ENCODE data around the gene DIRAS1. TPM values are rescaled to one million over a fixed set of nuclear protein-coding genes. Genes with fewer than 3 reads are reported as not detected.

DIRAS1 gene
- total RNA-seq, 1 donor from 2014 or later, result 1.6 TPM

GRCh38 chr19:2736550-2737190 lies 15.5 kb upstream of the DIRAS1 start:
- Histone ChIP-seq H3K4me3 (ENCODE audit: low read length in 3 of 3) (no peak overlapping the region), H3K9ac (ENCODE audit: low read depth in 1 of 3, low read length in 3 of 3) (no peak overlapping the region), H3K4me1 (ENCODE audit: control insufficient read depth in 3 of 3, insufficient read depth in 3 of 3, low read length in 3 of 3) (peaks cover 8 to 12% (median 9%) of the 10 kb centered on the region in 3 donors), H3K36me3 (ENCODE audit: control insufficient read depth in 3 of 3, insufficient read depth in 3 of 3, low read length in 3 of 3) (peaks cover 28 to 34% (median 33%) of the 10 kb centered on the region in 3 donors), H3K9me3 (ENCODE audit: control insufficient read depth in 3 of 3, low read length in 3 of 3) (peaks cover 0 to 5% (median 0%) of the 10 kb centered on the region in 3 donors), H3K27me3 (ENCODE audit: control insufficient read depth in 3 of 3, insufficient read depth in 3 of 3, low read length in 3 of 3) (no peaks in the 10 kb centered on the region), H3K27ac (ENCODE audit: low read depth, low read length) (no peak overlapping the region)

- H3K9ac ChIP-seq (ENCODE audit: low read depth in 1 of 3, low read length in 3 of 3), result no peak overlapping the region
- H3K4me1 ChIP-seq (ENCODE audit: control insufficient read depth in 3 of 3, insufficient read depth in 3 of 3, low read length in 3 of 3), result peaks cover 8 to 12% (median 9%) of the 10 kb centered on the region in 3 donors
- H3K9me3 ChIP-seq (ENCODE audit: control insufficient read depth in 3 of 3, low read length in 3 of 3), result peaks cover 0 to 5% (median 0%) of the 10 kb centered on the region in 3 donors
- H3K27ac ChIP-seq (ENCODE audit: low read depth, low read length), result no peak overlapping the region
- no peaks in the 10 kb centered on the region for H3K27me3 ChIP-seq (ENCODE audit: control insufficient read depth in 3 of 3, insufficient read depth in 3 of 3, low read length in 3 of 3)
- H3K36me3 ChIP-seq (ENCODE audit: control insufficient read depth in 3 of 3, insufficient read depth in 3 of 3, low read length in 3 of 3), result peaks cover 28 to 34% (median 33%) of the 10 kb centered on the region in 3 donors
- H3K4me3 ChIP-seq (ENCODE audit: low read length in 3 of 3), result no peak overlapping the region
Observed at GRCh38 chr19:2735374-2735773, 14.2 kb upstream of the DIRAS1 start.

- Histone ChIP-seq H3K4me3 (ENCODE audit: low read length in 3 of 3) (no peak overlapping the region), H3K36me3 (ENCODE audit: control insufficient read depth in 3 of 3, insufficient read depth in 3 of 3, low read length in 3 of 3) (peaks cover 28 to 34% (median 33%) of the 10 kb centered on the region in 3 donors), H3K9me3 (ENCODE audit: control insufficient read depth in 3 of 3, low read length in 3 of 3) (peaks cover 0 to 5% (median 0%) of the 10 kb centered on the region in 3 donors), H3K4me1 (ENCODE audit: control insufficient read depth in 3 of 3, insufficient read depth in 3 of 3, low read length in 3 of 3) (peaks cover 8 to 12% (median 9%) of the 10 kb centered on the region in 3 donors), H3K27me3 (ENCODE audit: control insufficient read depth in 3 of 3, insufficient read depth in 3 of 3, low read length in 3 of 3) (no peaks in the 10 kb centered on the region), H3K9ac (ENCODE audit: low read depth in 1 of 3, low read length in 3 of 3) (no peak overlapping the region), H3K27ac (ENCODE audit: low read depth, low read length) (no peak overlapping the region)
Observed at GRCh38 chr19:2734589-2735288, 13.6 kb upstream of the DIRAS1 start.

- peaks cover 0 to 5% (median 0%) of the 10 kb centered on the region in 3 donors for H3K9me3 ChIP-seq (ENCODE audit: control insufficient read depth in 3 of 3, low read length in 3 of 3)
- H3K27ac ChIP-seq (ENCODE audit: low read depth, low read length), result no peak overlapping the region
- no peak overlapping the region for H3K9ac ChIP-seq (ENCODE audit: low read depth in 1 of 3, low read length in 3 of 3)
- H3K4me3 ChIP-seq (ENCODE audit: low read length in 3 of 3), result no peak overlapping the region
- H3K27me3 ChIP-seq (ENCODE audit: control insufficient read depth in 3 of 3, insufficient read depth in 3 of 3, low read length in 3 of 3), result peaks cover 0 to under 1% (median under 1%) of the 10 kb centered on the region in 3 donors
- peaks cover 28 to 34% (median 33%) of the 10 kb centered on the region in 3 donors for H3K36me3 ChIP-seq (ENCODE audit: control insufficient read depth in 3 of 3, insufficient read depth in 3 of 3, low read length in 3 of 3)
- H3K4me1 ChIP-seq (ENCODE audit: control insufficient read depth in 3 of 3, insufficient read depth in 3 of 3, low read length in 3 of 3), result peaks cover 3 to 6% (median 4%) of the 10 kb centered on the region in 3 donors
Observed at GRCh38 chr19:2733930-2734588, 12.9 kb upstream of the DIRAS1 start.

- Histone ChIP-seq H3K4me3 (ENCODE audit: low read length in 3 of 3) (no peak overlapping the region), H3K9me3 (ENCODE audit: control insufficient read depth in 3 of 3, low read length in 3 of 3) (peaks cover 0 to 5% (median 0%) of the 10 kb centered on the region in 3 donors), H3K27ac (ENCODE audit: low read depth, low read length) (no peak overlapping the region), H3K36me3 (ENCODE audit: control insufficient read depth in 3 of 3, insufficient read depth in 3 of 3, low read length in 3 of 3) (peaks cover 28 to 34% (median 33%) of the 10 kb centered on the region in 3 donors), H3K4me1 (ENCODE audit: control insufficient read depth in 3 of 3, insufficient read depth in 3 of 3, low read length in 3 of 3) (no peaks in the 10 kb centered on the region), H3K27me3 (ENCODE audit: control insufficient read depth in 3 of 3, insufficient read depth in 3 of 3, low read length in 3 of 3) (peaks cover 4 to 9% (median 7%) of the 10 kb centered on the region in 3 donors), H3K9ac (ENCODE audit: low read depth in 1 of 3, low read length in 3 of 3) (no peak overlapping the region)
Observed at GRCh38 chr19:2732883-2733282, 11.7 kb upstream of the DIRAS1 start.

GRCh38 chr19:2732157-2732725 lies 11.1 kb upstream of the DIRAS1 start:
- H3K4me1 ChIP-seq (ENCODE audit: control insufficient read depth in 3 of 3, insufficient read depth in 3 of 3, low read length in 3 of 3), result no peaks in the 10 kb centered on the region
- no peak overlapping the region for H3K9ac ChIP-seq (ENCODE audit: low read depth in 1 of 3, low read length in 3 of 3)
- peaks cover 0 to 5% (median 0%) of the 10 kb centered on the region in 3 donors for H3K9me3 ChIP-seq (ENCODE audit: control insufficient read depth in 3 of 3, low read length in 3 of 3)
- no peak overlapping the region for H3K4me3 ChIP-seq (ENCODE audit: low read length in 3 of 3)
- H3K27me3 ChIP-seq (ENCODE audit: control insufficient read depth in 3 of 3, insufficient read depth in 3 of 3, low read length in 3 of 3), result peaks cover 9 to 16% (median 13%) of the 10 kb centered on the region in 3 donors
- no peak overlapping the region for H3K27ac ChIP-seq (ENCODE audit: low read depth, low read length)
- H3K36me3 ChIP-seq (ENCODE audit: control insufficient read depth in 3 of 3, insufficient read depth in 3 of 3, low read length in 3 of 3), result peaks cover 28 to 34% (median 33%) of the 10 kb centered on the region in 3 donors

- Histone ChIP-seq H3K9me3 (ENCODE audit: control insufficient read depth in 3 of 3, low read length in 3 of 3) (peaks cover 0 to 4% (median 0%) of the 10 kb centered on the region in 3 donors), H3K9ac (ENCODE audit: low read depth in 1 of 3, low read length in 3 of 3) (no peak overlapping the region), H3K27me3 (ENCODE audit: control insufficient read depth in 3 of 3, insufficient read depth in 3 of 3, low read length in 3 of 3) (peaks cover 16 to 23% (median 21%) of the 10 kb centered on the region in 3 donors), H3K4me3 (ENCODE audit: low read length in 3 of 3) (no peak overlapping the region), H3K27ac (ENCODE audit: low read depth, low read length) (no peak overlapping the region), H3K36me3 (ENCODE audit: control insufficient read depth in 3 of 3, insufficient read depth in 3 of 3, low read length in 3 of 3) (peaks cover 21 to 26% (median 25%) of the 10 kb centered on the region in 3 donors), H3K4me1 (ENCODE audit: control insufficient read depth in 3 of 3, insufficient read depth in 3 of 3, low read length in 3 of 3) (no peaks in the 10 kb centered on the region)
Observed at GRCh38 chr19:2731181-2731995, 10.2 kb upstream of the DIRAS1 start.

GRCh38 chr19:2729943-2730818 lies 9.0 kb upstream of the DIRAS1 start:
- Histone ChIP-seq H3K27ac (ENCODE audit: low read depth, low read length) (no peak overlapping the region), H3K4me1 (ENCODE audit: control insufficient read depth in 3 of 3, insufficient read depth in 3 of 3, low read length in 3 of 3) (no peaks in the 10 kb centered on the region), H3K27me3 (ENCODE audit: control insufficient read depth in 3 of 3, insufficient read depth in 3 of 3, low read length in 3 of 3) (peaks cover 16 to 32% (median 26%) of the 10 kb centered on the region in 3 donors), H3K4me3 (ENCODE audit: low read length in 3 of 3) (no peak overlapping the region), H3K9ac (ENCODE audit: low read depth in 1 of 3, low read length in 3 of 3) (no peak overlapping the region), H3K9me3 (ENCODE audit: control insufficient read depth in 3 of 3, low read length in 3 of 3) (no peaks in the 10 kb centered on the region), H3K36me3 (ENCODE audit: control insufficient read depth in 3 of 3, insufficient read depth in 3 of 3, low read length in 3 of 3) (peaks cover 9 to 14% (median 13%) of the 10 kb centered on the region in 3 donors)
